ENCODE results near the gene FOXN3. TPM values are rescaled to one million over a fixed set of nuclear protein-coding genes. Genes with fewer than 3 reads are reported as not detected.

The FOXN3 gene
- polyA plus RNA-seq, 3 donors: 38.7 to 57.4 (median 42.0) TPM

- Histone ChIP-seq H4K20me1 (ENCODE audit: insufficient read depth, low read length) (no peaks in the 10 kb centered on the region), H3K79me2 (ENCODE audit: insufficient read depth, low read length) (no peaks in the 10 kb centered on the region), H3K4me2 (replicated peaks; ENCODE audit: extremely low read depth, low read length, poor library complexity, severe bottlenecking) (no peak overlapping the region), H3K9me3 (replicated peaks in 1 of 2; ENCODE audit: control insufficient read depth in 1 of 2, insufficient read depth in 1 of 2, low read length in 2 of 2) (peaks cover 9% of the 10 kb centered on the region in 2 donors), H3K9ac (ENCODE audit: insufficient read depth, low read length, poor library complexity, severe bottlenecking) (no peak overlapping the region), H3K27me3 (ENCODE audit: control insufficient read depth in 2 of 2, insufficient read depth in 2 of 2, low read length in 2 of 2) (no peaks in the 10 kb centered on the region), H2AFZ (ENCODE audit: insufficient read depth, low read depth, low read length, poor library complexity, severe bottlenecking) (no peak overlapping the region), H3K4me3 (replicated peaks in 1 of 3; ENCODE audit: low read depth in 2 of 3, low read length in 3 of 3) (no peak overlapping the region), H3K27ac (ENCODE audit: low read depth in 1 of 2, low read length in 2 of 2) (no peak overlapping the region), H3K4me1 (ENCODE audit: control insufficient read depth in 1 of 2, insufficient read depth in 2 of 2, low read length in 2 of 2) (peaks cover 9% of the 10 kb centered on the region in 2 donors), H3K36me3 (replicated peaks in 1 of 2; ENCODE audit: control insufficient read depth in 1 of 2, insufficient read depth in 2 of 2, low read length in 2 of 2) (no peaks in the 10 kb centered on the region)
- no peak overlapping the region for H3K27ac Mint-ChIP-seq
- TF ChIP-seq, protein P1, sequence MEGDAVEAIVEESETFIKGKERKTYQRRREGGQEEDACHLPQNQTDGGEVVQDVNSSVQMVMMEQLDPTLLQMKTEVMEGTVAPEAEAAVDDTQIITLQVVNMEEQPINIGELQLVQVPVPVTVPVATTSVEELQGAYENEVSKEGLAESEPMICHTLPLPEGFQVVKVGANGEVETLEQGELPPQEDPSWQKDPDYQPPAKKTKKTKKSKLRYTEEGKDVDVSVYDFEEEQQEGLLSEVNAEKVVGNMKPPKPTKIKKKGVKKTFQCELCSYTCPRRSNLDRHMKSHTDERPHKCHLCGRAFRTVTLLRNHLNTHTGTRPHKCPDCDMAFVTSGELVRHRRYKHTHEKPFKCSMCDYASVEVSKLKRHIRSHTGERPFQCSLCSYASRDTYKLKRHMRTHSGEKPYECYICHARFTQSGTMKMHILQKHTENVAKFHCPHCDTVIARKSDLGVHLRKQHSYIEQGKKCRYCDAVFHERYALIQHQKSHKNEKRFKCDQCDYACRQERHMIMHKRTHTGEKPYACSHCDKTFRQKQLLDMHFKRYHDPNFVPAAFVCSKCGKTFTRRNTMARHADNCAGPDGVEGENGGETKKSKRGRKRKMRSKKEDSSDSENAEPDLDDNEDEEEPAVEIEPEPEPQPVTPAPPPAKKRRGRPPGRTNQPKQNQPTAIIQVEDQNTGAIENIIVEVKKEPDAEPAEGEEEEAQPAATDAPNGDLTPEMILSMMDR (IDR thresholded peaks at IDR 0.05): no peak
- peaks cover 2 to 11% (median 2%) of the 10 kb centered on the region in 3 donors for H3K27me3 Mint-ChIP-seq (ENCODE audit: low read depth in 3 of 3)
- WGBS (ENCODE audit: insufficient coverage): 71% methylated on average over 1 of the region's 5 CpGs
- H3K36me3 Mint-ChIP-seq: peaks cover 2 to 5% of the 10 kb centered on the region in 2 donors
- H3K4me3 Mint-ChIP-seq: no peak overlapping the region
- H3K9me3 Mint-ChIP-seq: peaks cover 2 to 18% (median 15%) of the 10 kb centered on the region in 7 donors
- DNase-seq: no peak
- peaks cover 11% of the 10 kb centered on the region for H3K4me1 Mint-ChIP-seq
- intact Hi-C loops (cut with micrococcal nuclease): no loop called here
These were observed 276.7 kb downstream of the FOXN3 start for GRCh38 chr14:89140326-89140725.

- no peak overlapping the region for H3K4me3 ChIP-seq (replicated peaks in 1 of 3; ENCODE audit: low read depth in 2 of 3, low read length in 3 of 3)
- no peaks in the 10 kb centered on the region for H3K27me3 ChIP-seq (ENCODE audit: control insufficient read depth in 2 of 2, insufficient read depth in 2 of 2, low read length in 2 of 2)
- Mint-ChIP-seq H3K4me1 (peaks cover 11% of the 10 kb centered on the region), H3K9me3 (peaks cover 2 to 19% (median 16%) of the 10 kb centered on the region in 7 donors), H3K27me3 (ENCODE audit: low read depth in 3 of 3) (peaks cover 0 to 11% (median 2%) of the 10 kb centered on the region in 3 donors), H3K36me3 (peaks cover 2 to 5% of the 10 kb centered on the region in 2 donors), H3K4me3 (no peak overlapping the region), H3K27ac (peak overlapping the region in 1 of 7 donors; percentile 66)
- H4K20me1 ChIP-seq (ENCODE audit: insufficient read depth, low read length): no peaks in the 10 kb centered on the region
- peaks cover 9 to 11% of the 10 kb centered on the region in 2 donors for H3K9me3 ChIP-seq (replicated peaks in 1 of 2; ENCODE audit: control insufficient read depth in 1 of 2, insufficient read depth in 1 of 2, low read length in 2 of 2)
- intact Hi-C loops (cut with micrococcal nuclease): no loop called here
- H3K4me1 ChIP-seq (ENCODE audit: control insufficient read depth in 1 of 2, insufficient read depth in 2 of 2, low read length in 2 of 2): peaks cover 9% of the 10 kb centered on the region in 2 donors
- H3K9ac ChIP-seq (ENCODE audit: insufficient read depth, low read length, poor library complexity, severe bottlenecking): no peak overlapping the region
- no peaks in the 10 kb centered on the region for H3K79me2 ChIP-seq (ENCODE audit: insufficient read depth, low read length)
- no peak overlapping the region for H3K27ac ChIP-seq (ENCODE audit: low read depth in 1 of 2, low read length in 2 of 2)
- no peak for DNase-seq
- H3K4me2 ChIP-seq (replicated peaks; ENCODE audit: extremely low read depth, low read length, poor library complexity, severe bottlenecking): no peak overlapping the region
- no peak overlapping the region for H2AFZ ChIP-seq (ENCODE audit: insufficient read depth, low read depth, low read length, poor library complexity, severe bottlenecking)
- no peaks in the 10 kb centered on the region for H3K36me3 ChIP-seq (replicated peaks in 1 of 2; ENCODE audit: control insufficient read depth in 1 of 2, insufficient read depth in 2 of 2, low read length in 2 of 2)
- WGBS (ENCODE audit: insufficient coverage): 99% methylated on average over 9 of the region's 14 CpGs
- TF ChIP-seq, protein P1 (IDR thresholded peaks at IDR 0.05): no peak
These were observed 277.4 kb downstream of the FOXN3 start for GRCh38 chr14:89139404-89140247.

All from CD14-positive monocyte (primary cell).